22Rv1 (cell line): ENCODE results near the gene MARVELD3.

Experiments used
- H3K27ac ChIP-seq: fragments of 450-650 bp; 2 replicates; pipeline ENCODE4 v1.5.1; 2017
- CTCF ChIP-seq: fragments of 450-650 bp; IDR thresholded peaks from 2 replicates; pipeline ENCODE4 v1.5.1; 2017; ENCODE audit warnings: mild to moderate bottlenecking
- ZFX ChIP-seq: fragments of 450-650 bp; IDR thresholded peaks from 2 replicates; pipeline ENCODE4 v1.6.1; 2017; ENCODE audit warnings: antibody characterized with exemption, borderline replicate concordance

The MARVELD3 gene

GRCh38 chr16:71647391-71647790, 21.4 kb downstream of the MARVELD3 start:
- no peak overlapping the region for H3K27ac ChIP-seq
- TF ChIP-seq ZFX (no peak), CTCF (no peak)

DNA sequence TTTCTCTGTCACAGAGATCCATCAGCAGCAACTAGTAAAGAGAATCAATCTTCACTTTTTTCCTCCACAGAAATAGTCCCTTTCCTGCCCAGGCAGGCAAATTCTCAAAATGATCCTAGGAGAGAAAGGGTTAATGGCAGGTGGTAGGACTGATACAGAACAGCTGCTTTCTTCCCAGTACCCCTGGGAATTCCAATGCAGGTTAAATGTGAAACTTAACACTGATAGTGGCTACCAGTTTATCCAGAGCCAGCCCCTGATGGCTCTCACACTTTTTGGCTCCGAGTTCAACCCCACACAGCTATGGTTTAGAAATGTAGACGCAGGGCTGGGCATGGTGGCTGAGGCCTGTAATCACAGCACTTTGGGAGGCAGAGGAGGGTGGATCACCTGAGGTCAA, 22.2 kb downstream of the MARVELD3 start:
- H3K27ac ChIP-seq = no peak overlapping the region
- TF ChIP-seq CTCF = no peak
- no peak for TF ChIP-seq ZFX

- no peak overlapping the region for H3K27ac ChIP-seq
- peak; percentile 56 for TF ChIP-seq CTCF
- TF ChIP-seq ZFX = no peak
These were observed 22.9 kb downstream of the MARVELD3 start for GRCh38 chr16:71648921-71649320.

- TF ChIP-seq CTCF (no peak), ZFX (no peak)
- H3K27ac ChIP-seq = no peak overlapping the region
These were observed 23.7 kb downstream of the MARVELD3 start for GRCh38 chr16:71649704-71650103.

GRCh38 chr16:71658771-71659170, 32.8 kb downstream of the MARVELD3 start:
- TF ChIP-seq CTCF (no peak), ZFX (no peak)
- H3K27ac ChIP-seq = no peak overlapping the region

DNA sequence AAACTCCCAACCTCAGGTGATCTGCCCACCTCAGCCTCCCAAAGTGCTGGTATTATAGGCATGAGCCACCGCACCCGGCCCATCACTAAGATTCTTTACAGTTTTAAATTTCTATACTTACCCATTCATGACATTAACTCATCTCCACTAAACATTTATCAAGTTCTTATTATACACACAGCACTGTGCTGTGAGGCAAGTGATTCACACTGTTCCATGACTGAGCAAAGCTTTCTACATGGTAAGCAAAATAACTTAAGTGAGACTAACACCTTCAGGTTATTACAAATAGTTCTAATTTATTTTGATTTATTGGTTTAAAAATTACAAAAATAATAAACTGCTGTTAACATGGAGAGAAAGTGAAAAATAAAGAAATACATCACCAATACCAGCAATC, 33.5 kb downstream of the MARVELD3 start:
- H3K27ac ChIP-seq = no peak overlapping the region
- TF ChIP-seq ZFX = no peak
- TF ChIP-seq CTCF = no peak

DNA sequence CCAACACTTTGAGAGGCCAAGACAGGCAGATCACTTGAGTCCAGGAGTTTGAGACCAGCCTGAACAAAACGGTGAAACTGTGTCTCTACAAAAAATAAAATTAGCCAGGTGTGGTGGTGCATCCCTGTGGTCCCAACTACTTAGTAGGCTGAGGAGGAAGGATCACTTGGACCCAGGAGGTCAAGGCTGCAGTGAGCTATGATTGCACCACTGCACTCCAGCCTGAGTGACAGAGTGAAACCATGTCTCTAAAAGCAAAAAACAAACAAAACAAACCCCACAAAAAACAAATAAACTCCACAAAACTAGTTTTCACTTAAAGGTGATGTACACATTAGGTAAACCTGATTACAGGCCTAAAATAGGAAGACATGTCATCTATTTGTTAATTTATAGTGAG, 40.3 kb downstream of the MARVELD3 start:
- H3K27ac ChIP-seq = peak overlapping the region; percentile 72
- TF ChIP-seq ZFX (no peak), CTCF (no peak)
